H9 (cell line): ENCODE data around the gene CCSER1. TPM values are rescaled to one million over a fixed set of nuclear protein-coding genes. Genes with fewer than 3 reads are reported as not detected.

Experiments
- DNase-seq: peaks from one replicate; pipeline ENCODE4 v3.0.0-alpha.2; 2017
- H2AFZ ChIP-seq: one replicate; pipeline ENCODE4 v1.6.1; 2013; ENCODE audit warnings: mild to moderate bottlenecking, low read length, control low read depth, moderate library complexity
- H2AK5ac ChIP-seq: 2 replicates; pipeline ENCODE4 v1.6.1; 2013; ENCODE audit warnings: low read length, control low read depth, mixed read lengths; ENCODE audit not compliant: insufficient read length
- H2BK120ac ChIP-seq: one replicate; pipeline ENCODE4 v1.6.1; 2013; ENCODE audit warnings: low read depth, mild to moderate bottlenecking, low read length, control low read depth, inconsistent platforms; ENCODE audit not compliant: poor library complexity, severe bottlenecking
- H2BK12ac ChIP-seq: 2 replicates; pipeline ENCODE4 v1.6.1; 2013; ENCODE audit warnings: low read length, control low read depth, mixed read lengths, low read depth; ENCODE audit not compliant: insufficient read length
- H2BK15ac ChIP-seq: 2 replicates; pipeline ENCODE4 v1.6.1; 2013; ENCODE audit warnings: low read depth, low read length, control low read depth
- H2BK20ac ChIP-seq: one replicate; pipeline ENCODE4 v1.6.1; 2013; ENCODE audit warnings: low read depth, mild to moderate bottlenecking, low read length, control low read depth, inconsistent platforms; ENCODE audit not compliant: poor library complexity, severe bottlenecking
- H2BK5ac ChIP-seq: 2 replicates; pipeline ENCODE4 v1.6.1; 2013; ENCODE audit warnings: low read length, control low read depth, mixed read lengths; ENCODE audit not compliant: insufficient read length
- H3K14ac ChIP-seq: 2 replicates; pipeline ENCODE4 v1.6.1; 2013; ENCODE audit warnings: low read length, control low read depth; ENCODE audit not compliant: insufficient read depth
- H3K18ac ChIP-seq: 2 replicates; pipeline ENCODE4 v1.6.1; 2013; ENCODE audit warnings: low read depth, mild to moderate bottlenecking, mixed read lengths, low read length, control low read depth; ENCODE audit not compliant: insufficient read length
- H3K23ac ChIP-seq: 2 replicates; pipeline ENCODE4 v1.6.1; 2013; ENCODE audit warnings: low read length, control low read depth, mixed read lengths, low read depth; ENCODE audit not compliant: insufficient read length
- H3K23me2 ChIP-seq: 2 replicates; pipeline ENCODE4 v1.6.1; 2013; ENCODE audit warnings: low read depth, mild to moderate bottlenecking, mixed read lengths, low read length, control low read depth; ENCODE audit not compliant: insufficient read length, poor library complexity, severe bottlenecking
- H3K27ac ChIP-seq: 2 replicates; pipeline ENCODE4 v1.5.1; 2013; ENCODE audit warnings: low read length, control low read depth, mixed read lengths, low read depth; ENCODE audit not compliant: insufficient read length
- H3K27me3 ChIP-seq: 2 replicates; pipeline ENCODE4 v1.6.1; 2013; ENCODE audit warnings: low read length, control low read depth, inconsistent platforms; ENCODE audit not compliant: insufficient read depth
- H3K4ac ChIP-seq: 2 replicates; pipeline ENCODE4 v1.6.1; 2013; ENCODE audit warnings: low read depth, mild to moderate bottlenecking, control low read depth, inconsistent platforms, low read length, moderate library complexity
- H3K4me1 ChIP-seq: 2 replicates; pipeline ENCODE4 v1.6.1; 2013; ENCODE audit warnings: low read length, control low read depth, inconsistent platforms; ENCODE audit not compliant: insufficient read depth
- H3K4me2 ChIP-seq: 2 replicates; pipeline ENCODE4 v1.6.1; 2013; ENCODE audit warnings: low read length, control low read depth, mixed read lengths; ENCODE audit not compliant: insufficient read length, insufficient read depth
- H3K56ac ChIP-seq: 2 replicates; pipeline ENCODE4 v1.6.1; 2013; ENCODE audit warnings: low read depth, mild to moderate bottlenecking, mixed read lengths, low read length, control low read depth; ENCODE audit not compliant: insufficient read length
- H3K79me1 ChIP-seq: 2 replicates; pipeline ENCODE4 v1.6.1; 2013; ENCODE audit warnings: low read depth, mild to moderate bottlenecking, moderate library complexity, low read length, control low read depth, inconsistent platforms; ENCODE audit not compliant: insufficient read depth, poor library complexity, severe bottlenecking
- H3K79me2 ChIP-seq: 2 replicates; pipeline ENCODE4 v1.6.1; 2013; ENCODE audit warnings: low read length, control low read depth, inconsistent platforms; ENCODE audit not compliant: insufficient read depth
- H3K9ac ChIP-seq: 2 replicates; pipeline ENCODE4 v1.6.1; 2013; ENCODE audit warnings: low read length, control low read depth, mixed read lengths; ENCODE audit not compliant: insufficient read length; ENCODE audit errors: extremely low read depth
- H3K9me3 ChIP-seq: one replicate; pipeline ENCODE4 v1.6.1; 2013; ENCODE audit warnings: low read depth, low read length, inconsistent platforms; ENCODE audit not compliant: control insufficient read depth
- H3T11ph ChIP-seq: one replicate; pipeline ENCODE4 v1.6.1; 2013; ENCODE audit warnings: mild to moderate bottlenecking, low read length, control low read depth, inconsistent platforms
- H4K20me1 ChIP-seq: one replicate; pipeline ENCODE4 v1.6.1; 2013; ENCODE audit not compliant: control insufficient read depth, insufficient read length, insufficient read depth
- H4K5ac ChIP-seq: 2 replicates; pipeline ENCODE4 v1.6.1; 2013; ENCODE audit warnings: low read depth, mild to moderate bottlenecking, mixed read lengths, low read length, control low read depth; ENCODE audit not compliant: insufficient read length
- H4K8ac ChIP-seq: replicated peaks from 2 replicates; pipeline ENCODE4 v1.6.1; 2013; ENCODE audit warnings: low read length, control low read depth, mixed read lengths, low read depth; ENCODE audit not compliant: insufficient read length
- H4K91ac ChIP-seq: 2 replicates; pipeline ENCODE4 v1.6.1; 2013; ENCODE audit warnings: low read depth, mild to moderate bottlenecking, moderate library complexity, mixed read lengths, low read length, control low read depth; ENCODE audit not compliant: insufficient read length
- H3K27ac Mint-ChIP-seq, 3 experiments: 2 replicates in 2 of 3; 3 replicates in 1 of 3; pipeline ENCODE4 v1.8.0; 2020 to 2021; ENCODE audit warnings: mixed read lengths in 3 of 3, mild to moderate bottlenecking in 1 of 3, moderate library complexity in 1 of 3
- H3K27me3 Mint-ChIP-seq: 2 replicates; pipeline ENCODE4 v1.8.0; 2021; ENCODE audit warnings: low read depth, mild to moderate bottlenecking, moderate library complexity, mixed read lengths
- H3K36me3 Mint-ChIP-seq, 3 experiments: 2 replicates in 2 of 3; 3 replicates in 1 of 3; pipeline ENCODE4 v1.8.0; 2020 to 2021; ENCODE audit warnings: low read depth in 3 of 3, mixed read lengths in 3 of 3; ENCODE audit not compliant: insufficient read depth in 1 of 3
- H3K4me1 Mint-ChIP-seq, 2 experiments: 2 replicates each; pipeline ENCODE4 v1.8.0; 2020; ENCODE audit warnings: mixed read lengths in 2 of 2
- H3K4me3 Mint-ChIP-seq, 2 experiments: 2 replicates in 1 of 2; 3 replicates in 1 of 2; pipeline ENCODE4 v1.8.0; 2020 to 2021; ENCODE audit warnings: mild to moderate bottlenecking in 2 of 2, mixed read lengths in 2 of 2, moderate library complexity in 1 of 2
- H3K9me3 Mint-ChIP-seq, 2 experiments: 2 replicates in 1 of 2; 3 replicates in 1 of 2; pipeline ENCODE4 v1.8.0; 2020; ENCODE audit warnings: mild to moderate bottlenecking in 2 of 2, mixed read lengths in 2 of 2, moderate library complexity in 1 of 2
- WGBS: extraction: QIAGEN DNeasy Blood & Tissue Kit; methylation state at CpG from one replicate; pipeline ENCODE4 v1.1.7; 2013; ENCODE audit warnings: missing lambda C conversion rate, low lambda C conversion rate, mixed read lengths; ENCODE audit not compliant: insufficient read length; ENCODE audit errors: extremely low coverage; 5-methylcytosine and 5-hydroxymethylcytosine counted together
- total RNA-seq: library from RNA; stranded (reverse); gene quantifications from 2 replicates; pipeline ENCODE4 v1.2.1, GENCODE V29; 2021
- TF ChIP-seq, protein P1 (sequence below): fragments of 200-600 bp; sonication (generic); conservative IDR thresholded peaks from 3 replicates; pipeline ENCODE4 v1.8.0; 2021; ENCODE audit warnings: antibody characterized with exemption, mild to moderate bottlenecking

The CCSER1 gene
- total RNA-seq, 1 experiment from 2014 or later = 0.37 TPM

DNA sequence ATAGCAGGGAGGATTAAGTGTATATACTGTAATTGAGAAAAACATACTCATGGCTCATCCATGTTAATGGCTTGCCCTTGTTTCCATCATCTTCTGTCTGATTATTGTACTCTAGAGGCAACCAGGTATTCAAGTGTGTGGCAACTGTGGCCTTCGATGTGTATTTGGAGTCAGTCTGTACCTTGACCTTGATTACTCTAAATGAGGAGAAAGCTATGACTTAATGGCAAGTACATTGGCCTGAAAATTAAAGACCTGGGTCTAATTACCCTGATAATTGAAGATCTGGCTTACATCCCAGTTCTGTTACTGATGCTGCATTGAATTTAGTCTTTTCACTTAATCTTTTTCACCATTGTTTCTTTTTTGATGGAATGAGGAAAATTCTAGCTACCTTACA lies 409.2 kb downstream of the CCSER1 start:
- Histone ChIP-seq H3K4me2 (no peak overlapping the region), H3K9me3 (no peaks in the 10 kb centered on the region), H3K4ac (no peak overlapping the region), H2BK15ac (no peak overlapping the region), H3T11ph (no peak overlapping the region), H4K8ac (no peak overlapping the region), H2BK20ac (no peak overlapping the region), H2BK12ac (no peak overlapping the region), H3K79me2 (no peaks in the 10 kb centered on the region), H3K79me1 (no peaks in the 10 kb centered on the region), H3K9ac (no peak overlapping the region), H3K18ac (no peak overlapping the region), H2AFZ (no peak overlapping the region), H4K91ac (no peak overlapping the region), H3K4me1 (no peaks in the 10 kb centered on the region), H2BK120ac (no peak overlapping the region), H2AK5ac (no peak overlapping the region), H3K27me3 (no peaks in the 10 kb centered on the region), H3K27ac (no peak overlapping the region), H3K23me2 (no peaks in the 10 kb centered on the region), H3K56ac (no peak overlapping the region), H2BK5ac (no peak overlapping the region), H4K5ac (no peak overlapping the region), H3K23ac (no peak overlapping the region), H4K20me1 (no peaks in the 10 kb centered on the region), H3K14ac (no peak overlapping the region)
- peaks cover 0 to 11% (median 0%) of the 10 kb centered on the region in 3 experiments; a peak in 3 of 7 replicates for H3K36me3 Mint-ChIP-seq
- TF ChIP-seq, protein P1, sequence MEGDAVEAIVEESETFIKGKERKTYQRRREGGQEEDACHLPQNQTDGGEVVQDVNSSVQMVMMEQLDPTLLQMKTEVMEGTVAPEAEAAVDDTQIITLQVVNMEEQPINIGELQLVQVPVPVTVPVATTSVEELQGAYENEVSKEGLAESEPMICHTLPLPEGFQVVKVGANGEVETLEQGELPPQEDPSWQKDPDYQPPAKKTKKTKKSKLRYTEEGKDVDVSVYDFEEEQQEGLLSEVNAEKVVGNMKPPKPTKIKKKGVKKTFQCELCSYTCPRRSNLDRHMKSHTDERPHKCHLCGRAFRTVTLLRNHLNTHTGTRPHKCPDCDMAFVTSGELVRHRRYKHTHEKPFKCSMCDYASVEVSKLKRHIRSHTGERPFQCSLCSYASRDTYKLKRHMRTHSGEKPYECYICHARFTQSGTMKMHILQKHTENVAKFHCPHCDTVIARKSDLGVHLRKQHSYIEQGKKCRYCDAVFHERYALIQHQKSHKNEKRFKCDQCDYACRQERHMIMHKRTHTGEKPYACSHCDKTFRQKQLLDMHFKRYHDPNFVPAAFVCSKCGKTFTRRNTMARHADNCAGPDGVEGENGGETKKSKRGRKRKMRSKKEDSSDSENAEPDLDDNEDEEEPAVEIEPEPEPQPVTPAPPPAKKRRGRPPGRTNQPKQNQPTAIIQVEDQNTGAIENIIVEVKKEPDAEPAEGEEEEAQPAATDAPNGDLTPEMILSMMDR = no peak
- H3K9me3 Mint-ChIP-seq = peaks cover 4 to 5% of the 10 kb centered on the region in 2 experiments; a peak in 1 of 5 replicates
- H3K4me3 Mint-ChIP-seq = no peak overlapping the region
- peaks cover 19 to 22% of the 10 kb centered on the region in 2 experiments for H3K4me1 Mint-ChIP-seq
- no peak overlapping the region for H3K27ac Mint-ChIP-seq
- no peak for DNase-seq
- no peaks in the 10 kb centered on the region for H3K27me3 Mint-ChIP-seq
- WGBS = no CpG with 5 or more reads among the region's 1 CpG
